HEK293 (cell line): ENCODE measurements around the gene GNB2.

Experiments used
- HOXC10 ChIP-seq: sonication (generic); formaldehyde crosslinking; IDR thresholded peaks from 2 replicates; pipeline ENCODE4 v1.8.1; 2023; ENCODE audit warnings: mild to moderate bottlenecking, missing genetic modification reagents
- OSR2 ChIP-seq: fragments of 450-650 bp; formaldehyde crosslinking; IDR thresholded peaks from 2 replicates; pipeline ENCODE4 v1.5.1; 2016; ENCODE audit warnings: missing biosample characterization, missing genetic modification characterization
- PRDM4 ChIP-seq: fragments of 450-650 bp; formaldehyde crosslinking; IDR thresholded peaks from 2 replicates; pipeline ENCODE4 v1.5.1; 2017; ENCODE audit warnings: missing biosample characterization, missing genetic modification characterization
- SP7 ChIP-seq: fragments of 450-650 bp; formaldehyde crosslinking; IDR thresholded peaks from 2 replicates; pipeline ENCODE4 v1.5.1; 2016; ENCODE audit warnings: missing biosample characterization, missing genetic modification characterization
- TCF7L2 ChIP-seq: IDR thresholded peaks from 2 replicates; pipeline ENCODE4 v1.6.1; 2011; ENCODE audit warnings: low read depth, mild to moderate bottlenecking, inconsistent platforms, low read length, moderate library complexity, borderline replicate concordance
- ZBTB21 ChIP-seq: fragments of 450-650 bp; formaldehyde crosslinking; IDR thresholded peaks from 2 replicates; pipeline ENCODE4 v1.5.1; 2017; ENCODE audit warnings: missing biosample characterization, missing genetic modification characterization
- ZBTB6 ChIP-seq: fragments of 450-650 bp; formaldehyde crosslinking; IDR thresholded peaks from 2 replicates; pipeline ENCODE4 v1.5.1; 2017; ENCODE audit warnings: missing biosample characterization, missing genetic modification characterization
- ZBTB7A ChIP-seq: fragments of 450-650 bp; formaldehyde crosslinking; IDR thresholded peaks from 2 replicates; pipeline ENCODE4 v1.5.1; 2016; ENCODE audit warnings: low read depth, missing biosample characterization, missing genetic modification characterization
- ZIC2 ChIP-seq: fragments of 450-650 bp; formaldehyde crosslinking; IDR thresholded peaks from 2 replicates; pipeline ENCODE4 v1.5.1; 2016; ENCODE audit warnings: missing biosample characterization, missing genetic modification characterization
- ZNF121 ChIP-seq: fragments of 450-650 bp; formaldehyde crosslinking; IDR thresholded peaks from 2 replicates; pipeline ENCODE4 v1.5.1; 2016; ENCODE audit warnings: missing biosample characterization, missing genetic modification characterization
- ZNF132 ChIP-seq: fragments of 450-650 bp; formaldehyde crosslinking; IDR thresholded peaks from 2 replicates; pipeline ENCODE4 v1.5.1; 2017; ENCODE audit warnings: missing biosample characterization, missing genetic modification characterization, borderline replicate concordance
- ZNF266 ChIP-seq: fragments of 450-650 bp; formaldehyde crosslinking; IDR thresholded peaks from 2 replicates; pipeline ENCODE4 v1.5.1; 2016; ENCODE audit warnings: missing biosample characterization, missing genetic modification characterization, low read depth
- ZNF404 ChIP-seq: fragments of 450-650 bp; formaldehyde crosslinking; IDR thresholded peaks from 2 replicates; pipeline ENCODE4 v1.5.1; 2017; ENCODE audit warnings: missing biosample characterization, missing genetic modification characterization
- ZNF514 ChIP-seq: fragments of 450-650 bp; formaldehyde crosslinking; IDR thresholded peaks from 2 replicates; pipeline ENCODE4 v1.5.1; 2016; ENCODE audit warnings: missing biosample characterization, missing genetic modification characterization
- ZNF518A ChIP-seq: fragments of 450-650 bp; formaldehyde crosslinking; conservative IDR thresholded peaks from 2 replicates; pipeline ENCODE4 v1.5.1; 2016; ENCODE audit warnings: low read depth, missing biosample characterization, missing genetic modification characterization
- ZNF544 ChIP-seq: fragments of 450-650 bp; formaldehyde crosslinking; IDR thresholded peaks from 2 replicates; pipeline ENCODE4 v1.5.0; 2017; ENCODE audit warnings: missing biosample characterization, missing genetic modification characterization
- ZNF585B ChIP-seq: fragments of 450-650 bp; formaldehyde crosslinking; IDR thresholded peaks from 2 replicates; pipeline ENCODE4 v1.5.1; 2016; ENCODE audit warnings: missing biosample characterization, missing genetic modification characterization
- TF ChIP-seq, protein P1 (sequence below): fragments of 450-650 bp; formaldehyde crosslinking; IDR thresholded peaks from 2 replicates; pipeline ENCODE4 v1.5.1; 2016; ENCODE audit warnings: missing biosample characterization, missing genetic modification characterization
- TF ChIP-seq, protein P2 (sequence below): IDR thresholded peaks from 2 replicates; pipeline ENCODE4 v1.6.1; 2011; ENCODE audit warnings: mild to moderate bottlenecking, low read depth, low read length, borderline replicate concordance
- TF ChIP-seq, protein P3 (sequence below): fragments of 450-650 bp; formaldehyde crosslinking; IDR thresholded peaks from 2 replicates; pipeline ENCODE4 v1.5.1; 2016; ENCODE audit warnings: missing biosample characterization, missing genetic modification characterization
- TF ChIP-seq, protein P4 (sequence below): fragments of 450-650 bp; formaldehyde crosslinking; IDR thresholded peaks from 2 replicates; pipeline ENCODE4 v1.5.1; 2017; ENCODE audit warnings: missing biosample characterization, mild to moderate bottlenecking, missing genetic modification characterization, moderate library complexity
- TF ChIP-seq, protein P5 (sequence below): fragments of 450-650 bp; formaldehyde crosslinking; IDR thresholded peaks from 2 replicates; pipeline ENCODE4 v1.5.1; 2017; ENCODE audit warnings: missing biosample characterization, missing genetic modification characterization

Gene GNB2

GRCh38 chr7:100655908-100656674, 17.4 kb upstream of the GNB2 start, which contains the start of gene ACTL6B (continued):
- TF ChIP-seq ZBTB6 (tag by site-specific recombination) (no peak), ZNF266 (tag by site-specific recombination) (no peak), ZNF585B (tag by site-specific recombination) (no peak), ZNF518A (tag by site-specific recombination) (no peak), ZNF132 (tag by site-specific recombination) (no peak), TCF7L2 (no peak), HOXC10 (CRISPR knock-in tag) (no peak), ZBTB21 (no peak), ZIC2 (tag by site-specific recombination) (no peak; the same call in 1 of the 2 replicates), ZNF404 (no peak), ZNF544 (tag by site-specific recombination) (no peak), OSR2 (no peak), ZNF121 (tag by site-specific recombination) (no peak), ZBTB7A (tag by site-specific recombination) (no peak), ZNF514 (tag by site-specific recombination) (no peak), PRDM4 (tag by site-specific recombination) (no peak), SP7 (tag by site-specific recombination) (no peak; the same call in 1 of the 2 replicates)
- TF ChIP-seq, protein P1, sequence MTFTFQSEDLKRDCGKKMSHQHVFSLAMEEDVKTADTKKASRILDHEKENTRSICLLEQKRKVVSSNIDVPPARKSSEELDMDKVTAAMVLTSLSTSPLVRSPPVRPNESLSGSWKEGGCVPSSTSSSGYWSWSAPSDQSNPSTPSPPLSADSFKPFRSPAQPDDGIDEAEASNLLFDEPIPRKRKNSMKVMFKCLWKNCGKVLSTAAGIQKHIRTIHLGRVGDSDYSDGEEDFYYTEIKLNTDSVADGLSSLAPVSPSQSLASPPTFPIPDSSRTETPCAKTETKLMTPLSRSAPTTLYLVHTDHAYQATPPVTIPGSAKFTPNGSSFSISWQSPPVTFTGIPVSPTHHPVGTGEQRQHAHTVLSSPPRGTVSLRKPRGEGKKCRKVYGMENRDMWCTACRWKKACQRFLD: no peak
- TF ChIP-seq, protein P2, sequence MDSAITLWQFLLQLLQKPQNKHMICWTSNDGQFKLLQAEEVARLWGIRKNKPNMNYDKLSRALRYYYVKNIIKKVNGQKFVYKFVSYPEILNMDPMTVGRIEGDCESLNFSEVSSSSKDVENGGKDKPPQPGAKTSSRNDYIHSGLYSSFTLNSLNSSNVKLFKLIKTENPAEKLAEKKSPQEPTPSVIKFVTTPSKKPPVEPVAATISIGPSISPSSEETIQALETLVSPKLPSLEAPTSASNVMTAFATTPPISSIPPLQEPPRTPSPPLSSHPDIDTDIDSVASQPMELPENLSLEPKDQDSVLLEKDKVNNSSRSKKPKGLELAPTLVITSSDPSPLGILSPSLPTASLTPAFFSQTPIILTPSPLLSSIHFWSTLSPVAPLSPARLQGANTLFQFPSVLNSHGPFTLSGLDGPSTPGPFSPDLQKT: no peak
- TF ChIP-seq, protein P3, sequence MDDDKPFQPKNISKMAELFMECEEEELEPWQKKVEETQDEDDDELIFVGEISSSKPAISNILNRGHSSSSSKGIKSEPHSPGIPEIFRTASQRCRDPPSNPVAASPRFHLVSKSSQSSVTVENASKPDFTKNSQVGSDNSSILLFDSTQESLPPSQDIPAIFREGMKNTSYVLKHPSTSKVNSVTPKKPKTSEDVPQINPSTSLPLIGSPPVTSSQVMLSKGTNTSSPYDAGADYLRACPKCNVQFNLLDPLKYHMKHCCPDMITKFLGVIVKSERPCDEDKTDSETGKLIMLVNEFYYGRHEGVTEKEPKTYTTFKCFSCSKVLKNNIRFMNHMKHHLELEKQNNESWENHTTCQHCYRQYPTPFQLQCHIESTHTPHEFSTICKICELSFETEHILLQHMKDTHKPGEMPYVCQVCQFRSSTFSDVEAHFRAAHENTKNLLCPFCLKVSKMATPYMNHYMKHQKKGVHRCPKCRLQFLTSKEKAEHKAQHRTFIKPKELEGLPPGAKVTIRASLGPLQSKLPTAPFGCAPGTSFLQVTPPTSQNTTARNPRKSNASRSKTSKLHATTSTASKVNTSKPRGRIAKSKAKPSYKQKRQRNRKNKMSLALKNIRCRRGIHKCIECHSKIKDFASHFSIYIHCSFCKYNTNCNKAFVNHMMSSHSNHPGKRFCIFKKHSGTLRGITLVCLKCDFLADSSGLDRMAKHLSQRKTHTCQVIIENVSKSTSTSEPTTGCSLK: no peak
- TF ChIP-seq, protein P4, sequence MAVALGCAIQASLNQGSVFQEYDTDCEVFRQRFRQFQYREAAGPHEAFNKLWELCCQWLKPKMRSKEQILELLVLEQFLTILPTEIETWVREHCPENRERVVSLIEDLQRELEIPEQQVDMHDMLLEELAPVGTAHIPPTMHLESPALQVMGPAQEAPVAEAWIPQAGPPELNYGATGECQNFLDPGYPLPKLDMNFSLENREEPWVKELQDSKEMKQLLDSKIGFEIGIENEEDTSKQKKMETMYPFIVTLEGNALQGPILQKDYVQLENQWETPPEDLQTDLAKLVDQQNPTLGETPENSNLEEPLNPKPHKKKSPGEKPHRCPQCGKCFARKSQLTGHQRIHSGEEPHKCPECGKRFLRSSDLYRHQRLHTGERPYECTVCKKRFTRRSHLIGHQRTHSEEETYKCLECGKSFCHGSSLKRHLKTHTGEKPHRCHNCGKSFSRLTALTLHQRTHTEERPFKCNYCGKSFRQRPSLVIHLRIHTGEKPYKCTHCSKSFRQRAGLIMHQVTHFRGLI (tag by site-specific recombination): no peak
- TF ChIP-seq, protein P5, sequence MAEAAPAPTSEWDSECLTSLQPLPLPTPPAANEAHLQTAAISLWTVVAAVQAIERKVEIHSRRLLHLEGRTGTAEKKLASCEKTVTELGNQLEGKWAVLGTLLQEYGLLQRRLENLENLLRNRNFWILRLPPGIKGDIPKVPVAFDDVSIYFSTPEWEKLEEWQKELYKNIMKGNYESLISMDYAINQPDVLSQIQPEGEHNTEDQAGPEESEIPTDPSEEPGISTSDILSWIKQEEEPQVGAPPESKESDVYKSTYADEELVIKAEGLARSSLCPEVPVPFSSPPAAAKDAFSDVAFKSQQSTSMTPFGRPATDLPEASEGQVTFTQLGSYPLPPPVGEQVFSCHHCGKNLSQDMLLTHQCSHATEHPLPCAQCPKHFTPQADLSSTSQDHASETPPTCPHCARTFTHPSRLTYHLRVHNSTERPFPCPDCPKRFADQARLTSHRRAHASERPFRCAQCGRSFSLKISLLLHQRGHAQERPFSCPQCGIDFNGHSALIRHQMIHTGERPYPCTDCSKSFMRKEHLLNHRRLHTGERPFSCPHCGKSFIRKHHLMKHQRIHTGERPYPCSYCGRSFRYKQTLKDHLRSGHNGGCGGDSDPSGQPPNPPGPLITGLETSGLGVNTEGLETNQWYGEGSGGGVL: no peak
